ENCODE data around the gene RBPMS2. TPM values are rescaled to one million over a fixed set of nuclear protein-coding genes. Genes with fewer than 3 reads are reported as not detected.
A peak's percentile ranks its signal among the peaks of the same experiment; 100 is the strongest.
"Not testable (repeated sequence)": the region's sequence is repeated elsewhere in the genome, so short reads cannot be mapped to it uniquely, and the experiment has no call there.

The RBPMS2 gene
- total RNA-seq = under 0.01 TPM in 1 of 2 replicates, not detected in the other
- polyA plus RNA-seq = 0.18 and 1.1 TPM in 2 replicates
- 1.1 and 3.4 TPM in 2 replicates for polyA plus RNA-seq (2012)
- 6.6 TPM in 1 of 2 replicates, not detected in the other for polyA minus RNA-seq (ENCODE audit: low replicate concordance)

- H3K4me3 ChIP-seq (replicated peaks in 1 of 4; ENCODE audit: control extremely low read depth in 1 of 4, insufficient read depth in 1 of 4, low read depth in 3 of 4, low read length in 4 of 4) = peak within 1 kb of the TSS; percentile 19 to 54 (median 43)
Observed at GRCh38 chr15:64775551-64776401, at the start of gene RBPMS2. RBPMS2 (minus strand) TSS chr15:64775589; CDS start chr15:64775319, 270 bp downstream.

GRCh38 chr15:64824929-64825430 lies 49.6 kb upstream of the RBPMS2 start:
- peak in 1 of 2 donors; percentile 20 for DNase-seq (ENCODE audit: low read depth in 2 of 2)
- TF ChIP-seq CTCF (conservative IDR thresholded peaks at IDR 0.05 in 1 of 2, IDR thresholded peaks at IDR 0.05 in 1 of 2; ENCODE audit: low read depth in 1 of 2, low read length in 2 of 2) (no peak), EZH2 (IDR thresholded peaks at IDR 0.05; ENCODE audit: low read length, missing control alignments) (no peak)
- Histone ChIP-seq H3K27ac (ENCODE audit: insufficient read depth, low read length) (peak overlapping the region; percentile 71), H3K36me3 (ENCODE audit: control insufficient read depth, insufficient read depth, low read length) (peaks cover 6% of the 10 kb centered on the region), H3K4me3 (replicated peaks in 1 of 4; ENCODE audit: control extremely low read depth in 1 of 4, insufficient read depth in 1 of 4, low read depth in 3 of 4, low read length in 4 of 4) (peak overlapping the region; percentile 66 to 87 (median 78)), H3K9ac (ENCODE audit: insufficient read depth, low read length) (peak overlapping the region; percentile 30), H3K4me1 (ENCODE audit: control insufficient read depth, extremely low read depth, insufficient read depth, low read length) (peaks cover 11% of the 10 kb centered on the region), H3K27me3 (ENCODE audit: control insufficient read depth, insufficient read depth, low read length) (no peaks in the 10 kb centered on the region), H3K79me2 (ENCODE audit: control insufficient read depth, insufficient read depth, low read length) (peaks cover 7% of the 10 kb centered on the region), H3K4me2 (ENCODE audit: extremely low read depth, insufficient read depth, low read length) (peak overlapping the region; percentile 99), H4K20me1 (ENCODE audit: control insufficient read depth, extremely low read depth, insufficient read depth, low read length) (no peaks in the 10 kb centered on the region), H3K9me3 (ENCODE audit: control insufficient read depth, insufficient read depth, low read depth, low read length) (no peaks in the 10 kb centered on the region), H2AFZ (ENCODE audit: low read length) (peak overlapping the region; percentile 55)

More at GRCh38 chr15:64775551-64776401, at the start of gene RBPMS2:
- Histone ChIP-seq H4K20me1 (ENCODE audit: control insufficient read depth, extremely low read depth, insufficient read depth, low read length) (no peaks in the 10 kb centered on the region), H3K4me2 (ENCODE audit: extremely low read depth, insufficient read depth, low read length) (peak within 1 kb of the TSS; percentile 59), H3K36me3 (ENCODE audit: control insufficient read depth, insufficient read depth, low read length) (no peaks in the 10 kb centered on the region), H3K27me3 (ENCODE audit: control insufficient read depth, insufficient read depth, low read length) (peaks cover 10% of the 10 kb centered on the region), H3K79me2 (ENCODE audit: control insufficient read depth, insufficient read depth, low read length) (no peaks in the 10 kb centered on the region), H2AFZ (ENCODE audit: low read length) (no peak within 1 kb of the TSS), H3K9me3 (ENCODE audit: control insufficient read depth, insufficient read depth, low read depth, low read length) (no peaks in the 10 kb centered on the region), H3K4me1 (ENCODE audit: control insufficient read depth, extremely low read depth, insufficient read depth, low read length) (no peaks in the 10 kb centered on the region), H3K27ac (ENCODE audit: insufficient read depth, low read length) (no peak within 1 kb of the TSS), H3K9ac (ENCODE audit: insufficient read depth, low read length) (peak within 1 kb of the TSS; percentile 7)
- TF ChIP-seq EZH2 (IDR thresholded peaks at IDR 0.05; ENCODE audit: low read length, missing control alignments) (no peak), CTCF (conservative IDR thresholded peaks at IDR 0.05 in 1 of 2, IDR thresholded peaks at IDR 0.05 in 1 of 2; ENCODE audit: low read depth in 1 of 2, low read length in 2 of 2) (no peak)
- peak in 1 of 2 donors; percentile 13 for DNase-seq (ENCODE audit: low read depth in 2 of 2)

- no peak for DNase-seq (ENCODE audit: low read depth in 2 of 2)
- Histone ChIP-seq H3K79me2 (ENCODE audit: control insufficient read depth, insufficient read depth, low read length) (no peaks in the 10 kb centered on the region), H3K4me1 (ENCODE audit: control insufficient read depth, extremely low read depth, insufficient read depth, low read length) (no peaks in the 10 kb centered on the region), H3K27me3 (ENCODE audit: control insufficient read depth, insufficient read depth, low read length) (no peaks in the 10 kb centered on the region), H3K36me3 (ENCODE audit: control insufficient read depth, insufficient read depth, low read length) (peaks cover 18% of the 10 kb centered on the region), H3K4me3 (replicated peaks in 1 of 4; ENCODE audit: control extremely low read depth in 1 of 4, insufficient read depth in 1 of 4, low read depth in 3 of 4, low read length in 4 of 4) (no peak overlapping the region), H3K9ac (ENCODE audit: insufficient read depth, low read length) (no peak overlapping the region), H3K9me3 (ENCODE audit: control insufficient read depth, insufficient read depth, low read depth, low read length) (no peaks in the 10 kb centered on the region), H3K4me2 (ENCODE audit: extremely low read depth, insufficient read depth, low read length) (no peak overlapping the region), H2AFZ (ENCODE audit: low read length) (no peak overlapping the region), H3K27ac (ENCODE audit: insufficient read depth, low read length) (no peak overlapping the region), H4K20me1 (ENCODE audit: control insufficient read depth, extremely low read depth, insufficient read depth, low read length) (no peaks in the 10 kb centered on the region)
- TF ChIP-seq CTCF (conservative IDR thresholded peaks at IDR 0.05 in 1 of 2, IDR thresholded peaks at IDR 0.05 in 1 of 2; ENCODE audit: low read depth in 1 of 2, low read length in 2 of 2) (no peak), EZH2 (IDR thresholded peaks at IDR 0.05; ENCODE audit: low read length, missing control alignments) (no peak)
Observed at GRCh38 chr15:64816452-64816851, 41.1 kb upstream of the RBPMS2 start.

DNA sequence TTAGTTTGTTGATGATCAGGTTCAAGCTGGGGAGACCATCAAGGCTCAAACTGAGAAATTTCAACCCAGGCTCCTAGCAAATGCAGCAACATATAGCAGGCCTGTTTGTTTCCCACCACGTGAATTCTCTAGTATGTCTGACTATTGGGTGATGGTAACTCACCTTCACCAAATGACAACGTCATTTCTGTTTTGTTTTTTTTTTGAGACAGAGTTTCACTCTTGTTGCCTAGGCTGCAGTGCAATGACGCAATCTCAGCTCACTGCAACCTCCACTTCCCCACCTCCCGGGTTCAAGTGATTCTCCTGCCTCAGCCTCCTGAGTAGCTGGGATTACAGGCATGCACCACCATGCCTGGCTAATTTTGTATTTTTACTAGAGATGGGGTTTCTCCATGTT lies 39.6 kb upstream of the RBPMS2 start:
- H2AFZ ChIP-seq (ENCODE audit: low read length); H3K9ac ChIP-seq (ENCODE audit: insufficient read depth, low read length); H3K79me2 ChIP-seq (ENCODE audit: control insufficient read depth, insufficient read depth, low read length); DNase-seq (ENCODE audit: low read depth in 2 of 2); H3K4me1 ChIP-seq (ENCODE audit: control insufficient read depth, extremely low read depth, insufficient read depth, low read length); H3K27ac ChIP-seq (ENCODE audit: insufficient read depth, low read length); H3K4me3 ChIP-seq (replicated peaks in 1 of 4; ENCODE audit: control extremely low read depth in 1 of 4, insufficient read depth in 1 of 4, low read depth in 3 of 4, low read length in 4 of 4); H3K4me2 ChIP-seq (ENCODE audit: extremely low read depth, insufficient read depth, low read length); H4K20me1 ChIP-seq (ENCODE audit: control insufficient read depth, extremely low read depth, insufficient read depth, low read length); H3K9me3 ChIP-seq (ENCODE audit: control insufficient read depth, insufficient read depth, low read depth, low read length); H3K27me3 ChIP-seq (ENCODE audit: control insufficient read depth, insufficient read depth, low read length): not testable (repeated sequence)
- H3K36me3 ChIP-seq (ENCODE audit: control insufficient read depth, insufficient read depth, low read length) = peaks cover 11% of the 10 kb centered on the region
